T-helper 17 cell (primary cell): Measurements from ENCODE around the gene ARL8B. TPM values are rescaled to one million over a fixed set of nuclear protein-coding genes. Genes with fewer than 3 reads are reported as not detected.
"Not testable (repeated sequence)": the region's sequence is repeated elsewhere in the genome, so short reads cannot be mapped to it uniquely, and the experiment has no call there.

Source experiments
- ATAC-seq: fragments of 150-1000 bp; cut with Tn5 transposase; 2 replicates; pipeline ENCODE4 v1.10.0; 2021; ENCODE audit warnings: mild to moderate bottlenecking, moderate library complexity
- DNase-seq, 3 donors: peaks; one replicate each; pipeline versions ENCODE4 v3.0.0 to v3.0.0-alpha.2; 2020 to 2021
- H3K9me3 ChIP-seq: one replicate; pipeline ENCODE4 v1.7.0; 2013; ENCODE audit warnings: low read length, mild to moderate bottlenecking; ENCODE audit not compliant: control insufficient read depth, poor library complexity, severe bottlenecking
- H3K27ac Mint-ChIP-seq: one replicate; pipeline ENCODE4 v1.8.0; 2022; ENCODE audit warnings: mild to moderate bottlenecking, moderate library complexity, mixed read lengths
- H3K27me3 Mint-ChIP-seq: one replicate; pipeline ENCODE4 v1.8.0; 2022; ENCODE audit warnings: mixed read lengths
- H3K36me3 Mint-ChIP-seq: one replicate; pipeline ENCODE4 v1.8.0; 2022; ENCODE audit warnings: low read depth, mixed read lengths
- H3K4me1 Mint-ChIP-seq: one replicate; pipeline ENCODE4 v1.8.0; 2022; ENCODE audit warnings: mild to moderate bottlenecking, mixed read lengths
- H3K4me3 Mint-ChIP-seq: one replicate; pipeline ENCODE4 v1.8.0; 2022; ENCODE audit warnings: mild to moderate bottlenecking, moderate library complexity, mixed read lengths
- total RNA-seq, 4 donors: library from RNA in 2 of 4; stranded (reverse) in 2 of 4; gene quantifications; one replicate each; pipeline ENCODE4 v1.2.3 and lab custom pipeline; 2022 to 2026

ARL8B gene
- total RNA-seq (10 to 100 TPM; 39.2 to 52.9 TPM), total RNA-seq (lab: John Stamatoyannopoulos, UW) (55.0 to 82.4 reads per million in 2 donors)

- DNase-seq: peak; percentile 83 to 91 (median 86)
Observed at GRCh38 chr3:5122030-5122740, at the start of gene ARL8B. Gene ARL8B, plus strand, starts transcription at chr3:5122292. Its CDS starts 174 bp downstream, at chr3:5122466.

GRCh38 chr3:5073374-5074085 is 48.6 kb upstream of the ARL8B start:
- no peak for DNase-seq
- ATAC-seq: no peak
- peak overlapping the region; percentile 4 for H3K27ac Mint-ChIP-seq
- peaks cover 35% of the 10 kb centered on the region for H3K27me3 Mint-ChIP-seq
- peaks cover 2% of the 10 kb centered on the region for H3K36me3 Mint-ChIP-seq
- no peaks in the 10 kb centered on the region for H3K9me3 ChIP-seq
- H3K4me1 Mint-ChIP-seq: no peaks in the 10 kb centered on the region
- no peak overlapping the region for H3K4me3 Mint-ChIP-seq

More at GRCh38 chr3:5122030-5122740, at the start of gene ARL8B:
- Mint-ChIP-seq H3K4me1 (peaks cover 30% of the 10 kb centered on the region), H3K27me3 (no peaks in the 10 kb centered on the region), H3K27ac (peak within 1 kb of the TSS; percentile 94), H3K36me3 (no peaks in the 10 kb centered on the region), H3K4me3 (peak within 1 kb of the TSS; percentile 95)
- ATAC-seq: peak; percentile 99
- no peaks in the 10 kb centered on the region for H3K9me3 ChIP-seq

- H3K27me3 Mint-ChIP-seq: peaks cover 28% of the 10 kb centered on the region
- no peak overlapping the region for H3K4me3 Mint-ChIP-seq
- ATAC-seq (no peak), DNase-seq (no peak)
- H3K27ac Mint-ChIP-seq: no peak overlapping the region
- H3K9me3 ChIP-seq: no peaks in the 10 kb centered on the region
- H3K36me3 Mint-ChIP-seq: peaks cover 2% of the 10 kb centered on the region
- H3K4me1 Mint-ChIP-seq: no peaks in the 10 kb centered on the region
Observed at GRCh38 chr3:5078151-5078550, 43.9 kb upstream of the ARL8B start.

- H3K4me1 Mint-ChIP-seq: no peaks in the 10 kb centered on the region
- no peak for ATAC-seq
- DNase-seq: no peak
- H3K27ac Mint-ChIP-seq: no peak overlapping the region
- peaks cover 26% of the 10 kb centered on the region for H3K27me3 Mint-ChIP-seq
- no peaks in the 10 kb centered on the region for H3K9me3 ChIP-seq
- H3K36me3 Mint-ChIP-seq: no peaks in the 10 kb centered on the region
- H3K4me3 Mint-ChIP-seq: no peak overlapping the region
Observed at GRCh38 chr3:5079761-5080160, 42.3 kb upstream of the ARL8B start.

- H3K27me3 Mint-ChIP-seq: peaks cover 26% of the 10 kb centered on the region
- DNase-seq (no peak), ATAC-seq (no peak)
- H3K4me3 Mint-ChIP-seq: no peak overlapping the region
- no peaks in the 10 kb centered on the region for H3K9me3 ChIP-seq
- no peaks in the 10 kb centered on the region for H3K36me3 Mint-ChIP-seq
- no peak overlapping the region for H3K27ac Mint-ChIP-seq
- H3K4me1 Mint-ChIP-seq: no peaks in the 10 kb centered on the region
Observed at GRCh38 chr3:5080779-5081550, 41.1 kb upstream of the ARL8B start.

- H3K4me3 Mint-ChIP-seq, H3K27ac Mint-ChIP-seq, H3K4me1 Mint-ChIP-seq, H3K36me3 Mint-ChIP-seq, H3K9me3 ChIP-seq, DNase-seq, ATAC-seq: not testable (repeated sequence)
- peaks cover 26% of the 10 kb centered on the region for H3K27me3 Mint-ChIP-seq
Observed at GRCh38 chr3:5081973-5082788, 39.9 kb upstream of the ARL8B start.

GRCh38 chr3:5082789-5083115 is 39.3 kb upstream of the ARL8B start:
- DNase-seq (no peak), ATAC-seq (no peak)
- H3K27me3 Mint-ChIP-seq: peaks cover 26% of the 10 kb centered on the region
- H3K27ac Mint-ChIP-seq: no peak overlapping the region
- H3K4me3 Mint-ChIP-seq: no peak overlapping the region
- H3K9me3 ChIP-seq: no peaks in the 10 kb centered on the region
- no peaks in the 10 kb centered on the region for H3K36me3 Mint-ChIP-seq
- H3K4me1 Mint-ChIP-seq: no peaks in the 10 kb centered on the region

- H3K36me3 Mint-ChIP-seq: no peaks in the 10 kb centered on the region
- H3K27ac Mint-ChIP-seq: no peak overlapping the region
- no peak for ATAC-seq
- no peaks in the 10 kb centered on the region for H3K4me1 Mint-ChIP-seq
- H3K4me3 Mint-ChIP-seq: no peak overlapping the region
- no peak for DNase-seq
- H3K27me3 Mint-ChIP-seq: peaks cover 31% of the 10 kb centered on the region
- no peaks in the 10 kb centered on the region for H3K9me3 ChIP-seq
Observed at GRCh38 chr3:5084224-5084623, 37.9 kb upstream of the ARL8B start.

- DNase-seq (no peak), ATAC-seq (no peak)
- no peaks in the 10 kb centered on the region for H3K4me1 Mint-ChIP-seq
- H3K9me3 ChIP-seq: no peaks in the 10 kb centered on the region
- peaks cover 38% of the 10 kb centered on the region for H3K27me3 Mint-ChIP-seq
- no peak overlapping the region for H3K4me3 Mint-ChIP-seq
- no peak overlapping the region for H3K27ac Mint-ChIP-seq
- H3K36me3 Mint-ChIP-seq: no peaks in the 10 kb centered on the region
Observed at GRCh38 chr3:5086708-5087107, 35.4 kb upstream of the ARL8B start.

DNA sequence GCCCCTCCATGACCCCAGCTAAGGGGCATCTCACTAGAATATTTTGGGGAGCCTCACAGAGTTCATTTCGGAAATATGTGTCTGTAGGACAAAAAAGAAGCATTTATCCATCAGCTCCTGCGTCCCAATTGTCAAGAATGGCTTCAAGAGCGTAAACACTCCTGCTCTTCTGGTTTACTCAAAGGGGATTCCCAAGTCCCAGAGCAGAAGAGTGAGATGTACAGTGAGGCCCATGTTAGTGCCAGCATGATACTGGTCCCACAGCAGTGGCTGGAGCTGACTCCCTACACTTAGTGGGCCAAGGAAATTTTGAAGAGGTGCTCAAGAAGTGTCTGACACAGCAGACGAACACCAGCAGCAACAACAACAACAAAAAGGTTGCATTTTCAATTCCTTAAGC is 34.9 kb upstream of the ARL8B start:
- no peaks in the 10 kb centered on the region for H3K9me3 ChIP-seq
- H3K4me1 Mint-ChIP-seq: no peaks in the 10 kb centered on the region
- peaks cover 39% of the 10 kb centered on the region for H3K27me3 Mint-ChIP-seq
- DNase-seq (no peak), ATAC-seq (no peak)
- H3K4me3 Mint-ChIP-seq: no peak overlapping the region
- no peaks in the 10 kb centered on the region for H3K36me3 Mint-ChIP-seq
- no peak overlapping the region for H3K27ac Mint-ChIP-seq

- Mint-ChIP-seq H3K4me1 (no peaks in the 10 kb centered on the region), H3K4me3 (no peak overlapping the region)
- DNase-seq: no peak
Observed at GRCh38 chr3:5090197-5090596, 31.9 kb upstream of the ARL8B start.

DNA sequence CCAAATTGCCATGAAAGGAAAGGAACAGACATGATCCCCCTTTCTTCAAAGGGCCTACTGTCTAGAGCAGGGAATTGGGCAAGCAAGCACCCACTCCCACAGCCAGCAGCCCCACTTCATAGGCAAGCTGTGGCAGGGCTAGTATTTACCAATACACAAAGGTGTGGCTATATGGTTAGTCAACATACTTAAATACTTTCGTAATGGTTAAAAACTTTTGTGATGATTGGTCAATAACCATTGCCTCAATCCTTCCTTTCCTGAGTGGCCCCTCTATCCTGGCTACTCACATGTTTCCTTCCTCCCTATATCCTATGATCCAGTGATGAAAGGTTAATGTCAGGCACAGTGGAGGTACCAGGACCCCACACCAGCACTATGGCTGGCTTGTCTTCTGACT is 30.1 kb upstream of the ARL8B start:
- Mint-ChIP-seq H3K27ac (no peak overlapping the region), H3K4me1 (peaks cover 5% of the 10 kb centered on the region), H3K36me3 (no peaks in the 10 kb centered on the region), H3K27me3 (peaks cover 46% of the 10 kb centered on the region), H3K4me3 (no peak overlapping the region)
- H3K9me3 ChIP-seq: no peaks in the 10 kb centered on the region
- ATAC-seq: no peak
- no peak for DNase-seq

More at GRCh38 chr3:5090197-5090596, 31.9 kb upstream of the ARL8B start:
- Mint-ChIP-seq H3K27me3 (peaks cover 31% of the 10 kb centered on the region), H3K36me3 (no peaks in the 10 kb centered on the region), H3K27ac (no peak overlapping the region)
- ATAC-seq: no peak
- no peaks in the 10 kb centered on the region for H3K9me3 ChIP-seq

GRCh38 chr3:5093731-5094130 is 28.4 kb upstream of the ARL8B start:
- Mint-ChIP-seq H3K4me3 (no peak overlapping the region), H3K27ac (no peak overlapping the region), H3K36me3 (no peaks in the 10 kb centered on the region), H3K4me1 (peaks cover 5% of the 10 kb centered on the region), H3K27me3 (peaks cover 52% of the 10 kb centered on the region)
- H3K9me3 ChIP-seq: no peaks in the 10 kb centered on the region
- DNase-seq (no peak), ATAC-seq (no peak)
